Prostate gland (tissue), 2 donors: ENCODE measurements around the gene DDX51.

ENCODE experiments used
- CTCF ChIP-seq, 4 experiments: fragments of 200-600 bp in 2 of 4; fragments of 450-650 bp in 2 of 4; sonication (generic) in 2 of 4; IDR thresholded peaks; 1 replicate in 3 of 4; 2 replicates in 1 of 4; pipeline ENCODE4 v1.5.1; 2016 to 2019; ENCODE audit warnings: antibody characterized with exemption in 4 of 4, mild to moderate bottlenecking in 2 of 4, moderate library complexity in 2 of 4
- POLR2A ChIP-seq: fragments of 450-650 bp; IDR thresholded peaks from one replicate; pipeline ENCODE4 v1.6.1; 2016; ENCODE audit warnings: antibody characterized with exemption, mild to moderate bottlenecking
- POLR2AphosphoS5 ChIP-seq: sonication (generic); formaldehyde crosslinking; IDR thresholded peaks from one replicate; pipeline ENCODE4 v1.6.1; 2017; ENCODE audit warnings: antibody characterized with exemption

- TF ChIP-seq POLR2AphosphoS5 (no peak), CTCF (IDR thresholded peaks at IDR 0.05) (no peak), POLR2A (no peak)
Observed at GRCh38 chr12:132137483-132138125, 6.5 kb downstream of the DDX51 start.
